ENCODE measurements around the gene ELP4.

ELP4 gene

DNA sequence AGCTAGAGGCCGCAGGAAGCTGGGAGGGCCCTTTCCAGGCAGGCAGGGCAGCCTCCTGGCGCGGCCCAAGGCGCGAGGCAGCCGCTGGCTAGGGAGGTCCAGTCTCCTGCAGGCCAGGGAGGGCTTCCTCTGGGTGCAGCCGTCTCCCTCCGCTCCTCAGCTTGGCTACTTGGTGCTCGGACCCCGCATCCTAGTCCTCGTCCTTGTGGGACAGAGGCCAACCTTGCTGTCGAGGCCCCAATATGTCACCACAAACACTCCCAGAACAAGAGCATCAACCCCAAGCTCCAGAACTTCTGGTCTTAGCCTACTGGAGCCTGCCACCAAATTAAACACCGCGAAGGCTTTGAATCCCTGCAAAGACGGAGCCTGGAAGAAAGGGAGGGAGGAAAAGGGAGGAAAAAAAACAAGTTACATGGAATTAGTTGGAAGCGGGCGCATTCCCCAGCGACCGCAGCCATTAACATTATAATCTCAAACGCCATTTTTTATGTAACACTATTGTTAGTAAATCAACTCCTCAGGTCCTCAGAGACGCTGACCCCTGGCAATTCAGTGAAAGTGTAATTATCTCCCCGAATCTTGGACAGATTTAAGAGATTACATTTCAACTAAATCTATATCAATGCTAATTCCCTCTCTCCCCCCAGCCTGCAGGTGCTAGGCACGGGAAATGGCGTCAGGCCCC lies 314.2 kb downstream of the ELP4 start:
- H3K9me3 ChIP-seq (ENCODE audit: control insufficient read depth, low read length): peaks cover 1% of the 10 kb centered on the region
- no peak overlapping the region for H3K27ac ChIP-seq (ENCODE audit: insufficient read depth, low read length, poor library complexity, severe bottlenecking)
- no peaks in the 10 kb centered on the region for H3K4me1 ChIP-seq (ENCODE audit: control insufficient read depth, insufficient read depth, low read length, poor library complexity, severe bottlenecking)
- peaks cover 92% of the 10 kb centered on the region for H3K27me3 ChIP-seq (replicated peaks; ENCODE audit: control insufficient read depth, insufficient read depth, low read length, poor library complexity, severe bottlenecking)
- DNase-seq: no peak
- no peak overlapping the region for H3K4me3 ChIP-seq (ENCODE audit: insufficient read depth, low read depth, low read length, poor library complexity, severe bottlenecking)
- no peaks in the 10 kb centered on the region for H3K36me3 ChIP-seq (ENCODE audit: control insufficient read depth, insufficient read depth, low read length)

DNA sequence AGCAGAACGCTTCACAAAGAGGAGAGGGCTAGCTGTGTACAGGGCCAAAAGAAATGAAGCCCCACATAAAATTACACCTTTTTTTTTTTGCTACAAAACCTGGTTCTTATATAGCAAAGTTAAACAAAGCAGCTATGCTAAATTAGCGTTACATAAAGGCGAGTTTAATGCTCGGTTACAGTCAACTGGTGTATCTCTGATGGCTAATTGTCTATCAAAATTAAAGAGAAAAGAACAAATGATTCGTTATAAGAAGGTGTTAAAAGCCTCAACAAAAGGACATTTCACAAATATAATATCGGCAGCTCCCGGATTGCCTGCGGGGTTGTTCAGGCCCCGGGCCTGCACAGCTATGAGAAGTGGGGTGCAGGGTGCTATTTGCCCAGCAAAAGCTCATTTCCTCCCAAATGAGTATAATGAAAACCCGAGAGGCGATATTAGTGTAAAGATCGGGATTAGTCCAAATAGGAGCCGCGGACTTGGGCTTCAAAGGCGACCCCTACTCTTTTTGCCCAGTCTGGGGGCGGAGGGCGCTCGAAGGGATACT lies 314.8 kb downstream of the ELP4 start:
- Histone ChIP-seq H3K9me3 (ENCODE audit: control insufficient read depth, low read length) (no peaks in the 10 kb centered on the region), H3K27ac (ENCODE audit: insufficient read depth, low read length, poor library complexity, severe bottlenecking) (no peak overlapping the region), H3K4me3 (ENCODE audit: insufficient read depth, low read depth, low read length, poor library complexity, severe bottlenecking) (no peak overlapping the region), H3K27me3 (replicated peaks; ENCODE audit: control insufficient read depth, insufficient read depth, low read length, poor library complexity, severe bottlenecking) (peaks cover 90% of the 10 kb centered on the region), H3K36me3 (ENCODE audit: control insufficient read depth, insufficient read depth, low read length) (no peaks in the 10 kb centered on the region), H3K4me1 (ENCODE audit: control insufficient read depth, insufficient read depth, low read length, poor library complexity, severe bottlenecking) (no peaks in the 10 kb centered on the region)
- DNase-seq: no peak

DNA sequence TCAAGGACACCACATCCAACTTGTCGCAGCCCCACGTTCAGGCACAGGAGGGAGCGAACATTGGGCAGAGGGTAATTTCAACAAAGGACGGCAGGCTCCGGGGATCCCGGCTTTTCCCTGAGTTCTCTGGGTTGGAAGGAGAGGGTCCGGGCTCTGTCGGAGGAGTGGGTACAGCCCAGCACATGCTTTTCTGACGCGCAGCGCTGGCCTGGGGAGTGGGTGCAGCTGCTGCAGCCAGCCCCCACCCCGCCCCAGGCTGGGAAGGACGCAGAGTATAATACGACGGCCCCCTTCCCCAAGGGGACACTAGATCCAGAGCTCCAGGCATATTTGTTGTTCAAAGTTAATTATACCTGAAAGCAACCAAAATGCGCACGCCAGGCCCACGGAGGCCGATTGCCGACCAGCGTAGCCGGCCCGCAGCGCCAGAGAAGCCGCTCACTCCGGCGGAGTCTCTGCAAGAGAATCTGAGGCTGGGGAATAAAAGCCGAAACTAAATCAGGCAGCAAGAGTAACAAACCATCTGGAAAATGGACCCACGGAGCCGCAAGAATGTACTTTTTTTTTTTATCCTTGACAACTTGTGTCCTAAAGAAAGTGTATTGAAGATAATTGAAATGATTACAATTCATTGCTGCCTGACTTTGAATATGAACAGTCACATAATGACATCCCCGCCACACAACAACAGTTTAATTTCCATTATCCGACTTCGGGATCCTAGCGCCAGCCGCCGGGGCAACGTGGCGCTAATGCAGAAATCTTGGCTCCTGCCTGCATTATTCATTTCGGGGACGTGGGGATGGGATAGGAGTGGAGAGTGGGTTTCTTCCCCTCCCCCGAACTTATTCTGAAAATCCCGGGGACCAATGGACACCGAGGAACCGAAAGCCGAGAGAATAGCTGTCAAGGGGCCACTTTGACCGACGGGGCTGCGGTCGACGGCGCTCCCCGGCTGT lies 315.6 kb downstream of the ELP4 start:
- Histone ChIP-seq H3K27ac (ENCODE audit: insufficient read depth, low read length, poor library complexity, severe bottlenecking) (no peak overlapping the region), H3K9me3 (ENCODE audit: control insufficient read depth, low read length) (no peaks in the 10 kb centered on the region), H3K4me3 (ENCODE audit: insufficient read depth, low read depth, low read length, poor library complexity, severe bottlenecking) (no peak overlapping the region), H3K4me1 (ENCODE audit: control insufficient read depth, insufficient read depth, low read length, poor library complexity, severe bottlenecking) (no peaks in the 10 kb centered on the region), H3K27me3 (replicated peaks; ENCODE audit: control insufficient read depth, insufficient read depth, low read length, poor library complexity, severe bottlenecking) (peaks cover 88% of the 10 kb centered on the region), H3K36me3 (ENCODE audit: control insufficient read depth, insufficient read depth, low read length) (no peaks in the 10 kb centered on the region)
- DNase-seq: no peak

DNA sequence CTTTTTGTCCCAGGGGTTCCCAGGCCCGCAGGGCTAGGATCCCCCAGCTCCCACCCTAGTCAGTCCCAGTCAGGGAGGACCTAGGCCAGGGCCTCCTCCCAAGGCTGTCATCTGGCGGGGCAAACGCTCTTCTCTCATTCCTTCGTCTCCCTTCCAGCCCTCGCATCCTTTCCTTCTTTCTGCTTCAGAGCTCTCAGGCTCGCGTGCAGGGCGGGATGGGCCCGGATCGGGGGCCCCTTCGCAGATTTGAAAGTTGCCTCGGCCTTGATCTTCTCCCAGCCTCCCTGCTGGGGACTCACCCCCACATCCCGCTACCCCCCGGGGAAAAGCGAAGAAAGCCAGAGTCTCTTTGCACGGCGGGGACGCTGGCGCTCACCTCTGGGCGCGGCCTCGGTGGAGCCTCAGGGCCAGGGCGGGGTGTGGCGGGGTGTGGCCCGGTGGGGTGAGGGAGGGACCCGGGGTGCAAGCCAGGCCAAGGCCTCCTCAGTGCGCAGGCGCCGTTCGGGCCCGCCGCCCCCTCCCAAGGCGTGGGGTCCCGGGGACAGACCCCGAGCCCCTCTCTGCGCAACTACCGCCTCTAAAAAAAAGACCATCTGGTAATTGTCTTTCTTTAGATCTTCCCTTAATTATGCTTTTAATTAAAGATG lies 316.4 kb downstream of the ELP4 start:
- no peaks in the 10 kb centered on the region for H3K4me1 ChIP-seq (ENCODE audit: control insufficient read depth, insufficient read depth, low read length, poor library complexity, severe bottlenecking)
- H3K27me3 ChIP-seq (replicated peaks; ENCODE audit: control insufficient read depth, insufficient read depth, low read length, poor library complexity, severe bottlenecking): peaks cover 83% of the 10 kb centered on the region
- no peak overlapping the region for H3K27ac ChIP-seq (ENCODE audit: insufficient read depth, low read length, poor library complexity, severe bottlenecking)
- no peaks in the 10 kb centered on the region for H3K36me3 ChIP-seq (ENCODE audit: control insufficient read depth, insufficient read depth, low read length)
- no peak for DNase-seq
- H3K9me3 ChIP-seq (ENCODE audit: control insufficient read depth, low read length): no peaks in the 10 kb centered on the region
- no peak overlapping the region for H3K4me3 ChIP-seq (ENCODE audit: insufficient read depth, low read depth, low read length, poor library complexity, severe bottlenecking)

DNA sequence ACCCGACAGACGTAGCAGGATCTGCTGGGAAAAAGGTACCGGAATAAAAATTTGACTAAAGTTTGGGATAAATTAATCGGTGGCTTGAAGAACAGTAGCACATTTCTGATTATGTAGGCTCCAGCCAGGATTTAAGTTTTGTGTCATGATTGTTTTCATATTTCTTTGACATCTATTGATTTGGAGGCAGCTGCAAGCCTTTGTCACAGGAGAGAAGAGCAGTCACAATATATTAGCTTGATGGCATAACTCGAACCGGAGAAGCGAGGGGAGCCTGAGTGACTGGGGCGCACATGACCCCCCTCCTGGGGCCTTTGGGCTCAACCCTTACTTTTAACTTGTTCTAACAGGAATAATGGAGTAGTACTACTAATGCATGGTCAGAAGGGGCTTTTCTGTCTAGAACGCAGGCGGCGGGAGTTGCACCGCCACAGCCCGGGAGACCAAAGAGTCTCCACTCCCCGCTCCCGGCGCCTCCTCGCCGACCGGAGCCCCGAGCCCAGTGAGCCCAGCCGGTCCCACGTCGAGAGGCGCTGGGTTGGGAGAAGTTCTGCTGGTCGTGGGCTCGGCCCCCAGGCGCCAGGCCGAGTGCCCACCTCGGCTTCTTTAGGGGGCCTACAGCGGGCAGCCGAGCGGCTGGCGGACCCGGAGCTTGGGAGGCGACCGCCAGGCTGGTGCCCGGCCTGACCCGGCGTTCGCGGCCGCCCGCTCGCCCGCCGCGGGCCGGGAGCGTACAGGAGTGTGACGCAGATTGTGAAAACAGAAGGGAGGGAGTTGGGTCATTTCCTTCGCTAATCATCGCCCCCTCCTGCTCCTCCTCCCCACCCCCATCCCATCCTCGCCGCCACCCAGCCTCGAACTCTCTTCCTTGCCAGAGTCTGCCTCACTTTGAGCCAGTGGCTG lies 317.2 kb downstream of the ELP4 start:
- no peaks in the 10 kb centered on the region for H3K9me3 ChIP-seq (ENCODE audit: control insufficient read depth, low read length)
- H3K27me3 ChIP-seq (replicated peaks; ENCODE audit: control insufficient read depth, insufficient read depth, low read length, poor library complexity, severe bottlenecking): peaks cover 75% of the 10 kb centered on the region
- no peak overlapping the region for H3K27ac ChIP-seq (ENCODE audit: insufficient read depth, low read length, poor library complexity, severe bottlenecking)
- no peaks in the 10 kb centered on the region for H3K4me1 ChIP-seq (ENCODE audit: control insufficient read depth, insufficient read depth, low read length, poor library complexity, severe bottlenecking)
- no peak overlapping the region for H3K4me3 ChIP-seq (ENCODE audit: insufficient read depth, low read depth, low read length, poor library complexity, severe bottlenecking)
- H3K36me3 ChIP-seq (ENCODE audit: control insufficient read depth, insufficient read depth, low read length): no peaks in the 10 kb centered on the region
- no peak for DNase-seq

DNA sequence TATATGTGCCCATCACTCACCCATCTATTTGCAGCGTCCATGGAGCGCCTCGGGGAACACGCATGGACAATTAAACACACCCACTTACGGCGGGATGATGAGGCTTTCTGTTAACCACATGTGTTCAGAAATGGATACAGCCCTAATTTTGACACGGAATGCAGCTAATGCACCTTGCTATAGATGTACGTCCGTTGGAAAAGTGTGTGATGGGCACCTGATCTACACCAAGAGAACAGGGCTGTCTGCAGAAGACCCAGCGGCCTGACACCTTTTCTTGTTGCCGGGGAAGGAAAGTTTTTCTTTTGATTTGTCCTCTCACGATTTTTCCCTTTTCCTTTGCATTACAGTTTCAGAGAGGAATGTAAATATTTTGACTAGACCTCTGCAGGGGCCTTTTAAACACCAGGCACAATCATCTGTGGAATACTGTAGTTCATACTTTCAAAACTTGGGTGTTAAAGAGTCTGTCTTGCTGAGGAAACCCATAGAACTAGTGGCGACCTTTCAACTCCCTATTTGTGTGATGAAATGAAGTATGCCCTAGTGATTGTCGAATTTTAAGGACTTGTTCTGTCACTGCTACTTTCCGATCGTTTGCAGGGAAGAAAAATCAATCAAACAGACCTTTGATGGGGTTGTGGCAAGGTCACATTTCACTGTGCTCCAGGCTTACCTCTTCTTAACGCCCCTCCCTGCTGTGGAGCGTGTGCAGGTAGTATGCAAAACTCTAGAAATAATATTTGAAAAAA lies 318.1 kb downstream of the ELP4 start:
- no peak for DNase-seq
- no peak overlapping the region for H3K27ac ChIP-seq (ENCODE audit: insufficient read depth, low read length, poor library complexity, severe bottlenecking)
- no peak overlapping the region for H3K4me3 ChIP-seq (ENCODE audit: insufficient read depth, low read depth, low read length, poor library complexity, severe bottlenecking)
- no peaks in the 10 kb centered on the region for H3K36me3 ChIP-seq (ENCODE audit: control insufficient read depth, insufficient read depth, low read length)
- no peaks in the 10 kb centered on the region for H3K9me3 ChIP-seq (ENCODE audit: control insufficient read depth, low read length)
- peaks cover 67% of the 10 kb centered on the region for H3K27me3 ChIP-seq (replicated peaks; ENCODE audit: control insufficient read depth, insufficient read depth, low read length, poor library complexity, severe bottlenecking)
- no peaks in the 10 kb centered on the region for H3K4me1 ChIP-seq (ENCODE audit: control insufficient read depth, insufficient read depth, low read length, poor library complexity, severe bottlenecking)

DNA sequence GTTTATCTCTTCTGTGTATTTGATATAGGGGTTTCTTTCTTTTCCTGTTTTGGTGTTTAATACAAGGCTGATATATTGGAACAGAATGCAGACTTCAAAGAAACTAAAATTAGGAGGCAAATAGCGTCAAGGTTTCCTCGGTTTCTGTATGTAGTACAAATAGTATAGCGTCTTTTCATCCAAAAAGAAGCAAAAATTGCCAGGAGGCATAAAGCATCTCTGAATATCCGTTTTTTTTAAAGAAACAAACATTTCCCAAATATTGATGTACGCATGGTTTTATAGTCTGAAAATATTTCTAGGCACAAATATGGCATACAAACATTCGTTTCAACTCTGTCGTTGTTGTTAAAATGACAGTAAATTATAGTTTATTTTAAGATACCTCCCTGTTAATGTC lies 318.6 kb downstream of the ELP4 start:
- no peak overlapping the region for H3K27ac ChIP-seq (ENCODE audit: insufficient read depth, low read length, poor library complexity, severe bottlenecking)
- no peaks in the 10 kb centered on the region for H3K36me3 ChIP-seq (ENCODE audit: control insufficient read depth, insufficient read depth, low read length)
- DNase-seq: no peak
- no peaks in the 10 kb centered on the region for H3K9me3 ChIP-seq (ENCODE audit: control insufficient read depth, low read length)
- no peaks in the 10 kb centered on the region for H3K4me1 ChIP-seq (ENCODE audit: control insufficient read depth, insufficient read depth, low read length, poor library complexity, severe bottlenecking)
- no peak overlapping the region for H3K4me3 ChIP-seq (ENCODE audit: insufficient read depth, low read depth, low read length, poor library complexity, severe bottlenecking)
- peaks cover 61% of the 10 kb centered on the region for H3K27me3 ChIP-seq (replicated peaks; ENCODE audit: control insufficient read depth, insufficient read depth, low read length, poor library complexity, severe bottlenecking)

DNA sequence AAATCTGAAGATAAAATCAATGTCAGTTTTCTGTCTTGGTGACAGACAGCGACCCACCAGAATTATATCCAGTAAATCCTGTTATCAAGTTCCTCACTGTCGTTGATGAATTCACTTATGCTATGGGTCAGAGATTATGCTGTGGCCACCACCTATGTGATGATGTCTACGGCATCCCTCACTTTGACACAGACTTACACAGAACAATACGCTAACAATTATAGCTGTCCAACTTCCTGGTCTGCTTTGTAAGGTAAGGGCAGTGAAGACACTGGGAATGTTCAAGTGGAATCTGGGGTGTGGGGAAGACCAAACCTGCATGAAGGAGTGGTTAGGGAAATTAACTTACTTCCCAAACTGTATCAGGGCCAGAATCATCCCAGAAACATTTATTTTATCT lies 320.8 kb downstream of the ELP4 start:
- H3K27me3 ChIP-seq (replicated peaks; ENCODE audit: control insufficient read depth, insufficient read depth, low read length, poor library complexity, severe bottlenecking): peaks cover 42% of the 10 kb centered on the region
- DNase-seq: no peak
- H3K27ac ChIP-seq (ENCODE audit: insufficient read depth, low read length, poor library complexity, severe bottlenecking): no peak overlapping the region
- H3K9me3 ChIP-seq (ENCODE audit: control insufficient read depth, low read length): no peaks in the 10 kb centered on the region
- H3K36me3 ChIP-seq (ENCODE audit: control insufficient read depth, insufficient read depth, low read length): no peaks in the 10 kb centered on the region
- H3K4me1 ChIP-seq (ENCODE audit: control insufficient read depth, insufficient read depth, low read length, poor library complexity, severe bottlenecking): no peaks in the 10 kb centered on the region
- no peak overlapping the region for H3K4me3 ChIP-seq (ENCODE audit: insufficient read depth, low read depth, low read length, poor library complexity, severe bottlenecking)

DNA sequence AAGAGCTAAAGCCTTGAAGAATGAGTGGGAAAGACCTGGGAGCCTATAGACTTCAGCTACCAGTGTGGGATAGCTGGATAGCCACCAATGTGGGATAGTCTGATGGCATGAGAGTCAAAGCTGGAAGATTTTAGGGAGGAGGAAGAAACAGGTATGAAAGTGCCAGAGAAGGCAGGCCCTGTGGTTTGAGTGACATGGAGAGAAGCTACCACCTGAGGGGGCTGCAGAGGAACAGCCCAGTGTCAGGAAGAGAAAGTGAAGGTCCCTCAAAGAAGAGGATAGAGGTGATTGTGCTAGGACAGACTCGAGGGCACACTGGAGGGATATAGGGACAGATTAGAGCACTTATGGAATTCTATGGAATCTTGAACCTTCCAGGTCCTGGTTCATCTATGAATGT lies 324.7 kb downstream of the ELP4 start:
- no peaks in the 10 kb centered on the region for H3K4me1 ChIP-seq (ENCODE audit: control insufficient read depth, insufficient read depth, low read length, poor library complexity, severe bottlenecking)
- no peaks in the 10 kb centered on the region for H3K36me3 ChIP-seq (ENCODE audit: control insufficient read depth, insufficient read depth, low read length)
- no peaks in the 10 kb centered on the region for H3K9me3 ChIP-seq (ENCODE audit: control insufficient read depth, low read length)
- no peak for DNase-seq
- H3K27me3 ChIP-seq (replicated peaks; ENCODE audit: control insufficient read depth, insufficient read depth, low read length, poor library complexity, severe bottlenecking): peaks cover 8% of the 10 kb centered on the region
- H3K27ac ChIP-seq (ENCODE audit: insufficient read depth, low read length, poor library complexity, severe bottlenecking): no peak overlapping the region
- H3K4me3 ChIP-seq (ENCODE audit: insufficient read depth, low read depth, low read length, poor library complexity, severe bottlenecking): no peak overlapping the region

All from effector memory CD4-positive, alpha-beta T cell (primary cell).